WTC11 (cell line): ENCODE data around the gene TSKU. TPM values are rescaled to one million over a fixed set of nuclear protein-coding genes. Genes with fewer than 3 reads are reported as not detected.

Experiments used
- ATAC-seq: fragments of 200-7000 bp; cut with Tn5 transposase; 2 replicates; pipeline ENCODE4 v1.10.0; 2021; ENCODE audit warnings: mild to moderate bottlenecking, moderate library complexity
- CTCF ChIA-PET: fragments of 300-600 bp; sonication (Branson Sonifier 250); formaldehyde crosslinking; loops from one replicate; lab custom pipeline; 2021; ENCODE audit warnings: antibody characterized with exemption; lab: Charles Lee
- POLR2A ChIA-PET: fragments of 350-600 bp; sonication (Branson Sonifier 250); formaldehyde crosslinking; loops from one replicate; lab custom pipeline; 2021; ENCODE audit warnings: antibody characterized with exemption; lab: Charles Lee
- DNase-seq: peaks from one replicate; pipeline ENCODE4 v3.0.0; 2021; ENCODE audit warnings: low spot score
- H3K27ac Mint-ChIP-seq: 2 replicates; pipeline ENCODE4 v1.8.0; 2021; ENCODE audit warnings: mixed read lengths
- H3K27me3 Mint-ChIP-seq: 2 replicates; pipeline ENCODE4 v1.8.0; 2021; ENCODE audit warnings: low read depth, mild to moderate bottlenecking, moderate library complexity, mixed read lengths
- H3K36me3 Mint-ChIP-seq: 2 replicates; pipeline ENCODE4 v1.8.0; 2021; ENCODE audit warnings: mixed read lengths
- H3K4me1 Mint-ChIP-seq: 2 replicates; pipeline ENCODE4 v1.8.0; 2022; ENCODE audit warnings: mixed read lengths
- H3K4me3 Mint-ChIP-seq: 2 replicates; pipeline ENCODE4 v1.8.0; 2021; ENCODE audit warnings: mild to moderate bottlenecking, moderate library complexity, mixed read lengths
- H3K9me3 Mint-ChIP-seq: 2 replicates; pipeline ENCODE4 v1.8.0; 2021; ENCODE audit warnings: mixed read lengths
- ETV6 ChIP-seq: sonication (generic); formaldehyde crosslinking; IDR thresholded peaks from 2 replicates; pipeline ENCODE4 v1.8.1; 2022; ENCODE audit warnings: mild to moderate bottlenecking, missing genetic modification reagents
- FOXP4 ChIP-seq: sonication (generic); formaldehyde crosslinking; IDR thresholded peaks from 2 replicates; pipeline ENCODE4 v1.8.0; 2022; ENCODE audit warnings: mild to moderate bottlenecking, missing genetic modification reagents
- GABPB1 ChIP-seq: sonication (generic); formaldehyde crosslinking; IDR thresholded peaks from 2 replicates; pipeline ENCODE4 v1.8.1; 2023; ENCODE audit warnings: mild to moderate bottlenecking, missing genetic modification reagents
- HMGA2 ChIP-seq: fragments of 250-450 bp; sonication (Bioruptor Pico); IDR thresholded peaks from 2 replicates; pipeline ENCODE4 v1.4.0; 2021; ENCODE audit warnings: mild to moderate bottlenecking, moderate library complexity
- JAZF1 ChIP-seq: fragments of 250-450 bp; sonication (Bioruptor Pico); IDR thresholded peaks from 2 replicates; pipeline ENCODE4 v1.9.0; 2021; ENCODE audit warnings: moderate library complexity, mild to moderate bottlenecking, inconsistent platforms
- NFE2L1 ChIP-seq: sonication (generic); formaldehyde crosslinking; IDR thresholded peaks from 2 replicates; pipeline ENCODE4 v1.8.1; 2023; ENCODE audit warnings: missing genetic modification reagents
- OVOL2 ChIP-seq: fragments of 250-450 bp; sonication (Bioruptor Pico); IDR thresholded peaks from 2 replicates; pipeline ENCODE4 v1.9.0; 2021; ENCODE audit warnings: mild to moderate bottlenecking, borderline replicate concordance
- PREB ChIP-seq: sonication (generic); formaldehyde crosslinking; IDR thresholded peaks from 2 replicates; pipeline ENCODE4 v1.8.1; 2022; ENCODE audit warnings: mild to moderate bottlenecking, missing genetic modification reagents, moderate library complexity, borderline replicate concordance
- RELA ChIP-seq: sonication (generic); formaldehyde crosslinking; IDR thresholded peaks from 2 replicates; pipeline ENCODE4 v1.8.1; 2022; ENCODE audit warnings: missing genetic modification reagents, mild to moderate bottlenecking, borderline replicate concordance
- TCF7 ChIP-seq: sonication (generic); formaldehyde crosslinking; IDR thresholded peaks from 2 replicates; pipeline ENCODE4 v1.8.0; 2022; ENCODE audit warnings: mild to moderate bottlenecking, low read depth, missing genetic modification reagents, moderate library complexity
- ZNF121 ChIP-seq: sonication (generic); formaldehyde crosslinking; IDR thresholded peaks from 2 replicates; pipeline ENCODE4 v1.8.0; 2023; ENCODE audit warnings: missing genetic modification reagents
- ZNF317 ChIP-seq: sonication (generic); formaldehyde crosslinking; IDR thresholded peaks from 2 replicates; pipeline ENCODE4 v1.8.1; 2023; ENCODE audit warnings: low read depth, mild to moderate bottlenecking, moderate library complexity, missing genetic modification reagents, borderline replicate concordance
- ZNF425 ChIP-seq: fragments of 250-450 bp; sonication (Bioruptor Pico); conservative IDR thresholded peaks from 2 replicates; pipeline ENCODE4 v1.9.0; 2021; ENCODE audit warnings: mild to moderate bottlenecking
- total RNA-seq: library from RNA; stranded (reverse); gene quantifications from 3 replicates; pipeline ENCODE4 v1.2.3, GENCODE V29; 2021
- TF ChIP-seq, protein P1 (sequence below): fragments of 250-450 bp; sonication (Bioruptor Pico); IDR thresholded peaks from 2 replicates; pipeline ENCODE4 v2.1.2; 2022; ENCODE audit warnings: mild to moderate bottlenecking, moderate library complexity
- TF ChIP-seq, protein P2 (sequence below): sonication (generic); formaldehyde crosslinking; IDR thresholded peaks from 2 replicates; pipeline ENCODE4 v1.8.0; 2022; ENCODE audit warnings: mild to moderate bottlenecking, missing genetic modification reagents
- TF ChIP-seq, protein P3 (sequence below): sonication (generic); formaldehyde crosslinking; IDR thresholded peaks from 2 replicates; pipeline ENCODE4 v1.8.0; 2023; ENCODE audit warnings: missing genetic modification reagents
- TF ChIP-seq, protein P4 (sequence below): sonication (generic); formaldehyde crosslinking; conservative IDR thresholded peaks from 2 replicates; pipeline ENCODE4 v1.8.1; 2022; ENCODE audit warnings: mild to moderate bottlenecking, missing genetic modification reagents

The TSKU gene
- total RNA-seq, 1 experiment from 2014 or later = 30.3 TPM

DNA sequence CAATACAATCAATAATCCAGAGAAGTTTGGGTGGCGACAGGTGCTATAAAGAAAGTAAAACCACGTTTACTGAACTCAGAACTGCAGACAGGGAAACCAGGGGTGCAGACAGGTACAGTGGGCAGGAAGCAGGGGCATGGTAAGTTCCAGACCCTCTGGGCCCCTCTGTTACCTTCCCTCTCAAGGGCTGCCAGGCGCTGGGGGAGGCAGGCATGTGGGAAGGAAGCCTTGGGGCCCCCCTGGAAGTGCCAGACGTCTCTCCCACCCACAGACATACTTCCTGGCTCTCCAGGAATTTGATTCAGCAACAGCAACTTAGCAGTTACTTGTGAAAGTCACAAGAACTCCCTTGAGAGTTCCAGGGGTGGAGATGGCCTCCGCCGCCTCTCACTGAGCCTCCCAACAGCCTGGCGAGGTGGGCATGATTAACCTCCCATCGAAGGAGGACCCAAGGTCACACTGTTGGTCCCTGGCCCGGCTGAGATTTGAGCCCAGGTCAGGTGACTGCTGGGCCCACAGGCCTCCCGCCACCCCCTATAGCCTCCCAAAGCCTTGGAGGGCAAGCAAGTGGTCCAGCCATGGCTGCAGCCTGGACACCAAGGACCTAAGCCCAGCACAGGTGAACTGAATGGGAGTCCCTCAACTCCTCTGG, 14.1 kb upstream of the TSKU start (continued):
- TF ChIP-seq RELA (CRISPR knock-in tag) = no peak

DNA sequence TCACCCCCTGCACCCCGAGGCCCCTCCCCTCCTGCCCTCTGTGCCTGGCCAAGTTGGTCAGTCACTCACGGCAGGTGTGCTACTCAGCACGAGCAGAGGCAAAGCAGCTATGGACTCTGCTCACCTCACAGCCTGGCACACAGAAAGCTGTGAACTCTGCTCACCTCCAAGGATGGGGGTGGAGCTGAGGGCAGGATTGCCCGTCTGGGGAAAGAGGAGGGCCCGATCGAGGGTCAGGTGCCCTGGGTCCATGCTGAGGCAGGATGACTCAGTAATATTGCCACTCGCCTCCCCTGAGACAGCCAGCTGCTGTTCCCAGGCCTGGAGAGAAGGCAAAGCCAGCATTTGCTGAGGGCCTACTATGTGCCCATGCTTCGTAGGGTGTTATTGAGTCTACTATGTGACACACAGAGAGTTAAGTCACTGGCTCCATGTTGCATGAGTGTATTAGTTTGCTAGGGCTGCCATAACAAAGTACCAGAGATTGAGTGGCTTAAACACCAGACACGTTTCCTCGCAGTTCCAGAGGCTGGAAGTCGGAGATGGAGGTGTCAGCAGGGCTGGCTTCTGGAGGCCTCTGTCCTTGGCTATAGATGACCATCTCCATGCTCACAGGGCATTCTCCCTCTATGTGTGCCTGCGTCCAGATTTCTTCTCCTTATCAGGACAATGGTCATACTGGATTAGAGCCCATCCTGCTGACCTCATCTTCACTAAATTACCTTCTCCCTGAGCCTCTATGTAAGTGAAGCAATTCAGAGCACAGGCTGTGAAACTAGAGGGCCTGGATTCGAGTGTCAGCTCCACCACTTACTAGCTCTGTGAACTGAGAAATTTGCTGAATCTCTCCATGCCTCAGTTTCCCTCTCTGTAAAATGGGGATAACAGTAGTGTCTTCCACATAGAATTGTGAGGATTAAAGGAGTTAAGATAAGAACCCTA, 13.2 kb upstream of the TSKU start:
- H3K36me3 Mint-ChIP-seq = peaks cover 10% of the 10 kb centered on the region
- no peak for DNase-seq
- H3K9me3 Mint-ChIP-seq = peaks cover 8% of the 10 kb centered on the region
- no peak overlapping the region for H3K4me3 Mint-ChIP-seq
- ChIA-PET POLR2A (no interaction called here), CTCF (interaction anchor here (0.6 to 1.5 kb wide), 6 partner anchors 8 to 270 kb away, joined by 3 to 5 read pairs (median 3); no protein-coding TSS in a partner anchor)
- TF ChIP-seq NFE2L1 (CRISPR knock-in tag) (0 out of 2 replicates have a peak, but pooled peaks have one; percentile 26), ZNF121 (CRISPR knock-in tag) (peak; percentile 68; the same call in 1 of the 2 replicates)
- TF ChIP-seq, protein P1, sequence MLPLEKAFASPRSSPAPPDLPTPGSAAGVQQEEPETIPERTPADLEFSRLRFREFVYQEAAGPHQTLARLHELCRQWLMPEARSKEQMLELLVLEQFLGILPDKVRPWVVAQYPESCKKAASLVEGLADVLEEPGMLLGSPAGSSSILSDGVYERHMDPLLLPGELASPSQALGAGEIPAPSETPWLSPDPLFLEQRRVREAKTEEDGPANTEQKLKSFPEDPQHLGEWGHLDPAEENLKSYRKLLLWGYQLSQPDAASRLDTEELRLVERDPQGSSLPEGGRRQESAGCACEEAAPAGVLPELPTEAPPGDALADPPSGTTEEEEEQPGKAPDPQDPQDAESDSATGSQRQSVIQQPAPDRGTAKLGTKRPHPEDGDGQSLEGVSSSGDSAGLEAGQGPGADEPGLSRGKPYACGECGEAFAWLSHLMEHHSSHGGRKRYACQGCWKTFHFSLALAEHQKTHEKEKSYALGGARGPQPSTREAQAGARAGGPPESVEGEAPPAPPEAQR (CRISPR knock-in tag) = no peak
- peaks cover 12% of the 10 kb centered on the region for H3K27me3 Mint-ChIP-seq
- no peak for ATAC-seq
- H3K4me1 Mint-ChIP-seq = peaks cover 71% of the 10 kb centered on the region
- no peak overlapping the region for H3K27ac Mint-ChIP-seq

- ATAC-seq (peak; percentile 50), DNase-seq (no peak)
- POLR2A ChIA-PET = no interaction called here
- peak overlapping the region; percentile 43 for H3K27ac Mint-ChIP-seq
- H3K27me3 Mint-ChIP-seq = peaks cover 12% of the 10 kb centered on the region
- TF ChIP-seq PREB (CRISPR knock-in tag) (no peak), JAZF1 (CRISPR knock-in tag) (no peak), TCF7 (CRISPR knock-in tag) (no peak), OVOL2 (no peak), FOXP4 (CRISPR knock-in tag) (no peak), GABPB1 (CRISPR knock-in tag) (no peak), HMGA2 (CRISPR knock-in tag) (no peak), ZNF317 (CRISPR knock-in tag) (no peak), ETV6 (CRISPR knock-in tag) (no peak), ZNF425 (CRISPR knock-in tag) (no peak)
- TF ChIP-seq, protein P2, sequence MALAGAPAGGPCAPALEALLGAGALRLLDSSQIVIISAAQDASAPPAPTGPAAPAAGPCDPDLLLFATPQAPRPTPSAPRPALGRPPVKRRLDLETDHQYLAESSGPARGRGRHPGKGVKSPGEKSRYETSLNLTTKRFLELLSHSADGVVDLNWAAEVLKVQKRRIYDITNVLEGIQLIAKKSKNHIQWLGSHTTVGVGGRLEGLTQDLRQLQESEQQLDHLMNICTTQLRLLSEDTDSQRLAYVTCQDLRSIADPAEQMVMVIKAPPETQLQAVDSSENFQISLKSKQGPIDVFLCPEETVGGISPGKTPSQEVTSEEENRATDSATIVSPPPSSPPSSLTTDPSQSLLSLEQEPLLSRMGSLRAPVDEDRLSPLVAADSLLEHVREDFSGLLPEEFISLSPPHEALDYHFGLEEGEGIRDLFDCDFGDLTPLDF (CRISPR knock-in tag) = no peak
- TF ChIP-seq, protein P3, sequence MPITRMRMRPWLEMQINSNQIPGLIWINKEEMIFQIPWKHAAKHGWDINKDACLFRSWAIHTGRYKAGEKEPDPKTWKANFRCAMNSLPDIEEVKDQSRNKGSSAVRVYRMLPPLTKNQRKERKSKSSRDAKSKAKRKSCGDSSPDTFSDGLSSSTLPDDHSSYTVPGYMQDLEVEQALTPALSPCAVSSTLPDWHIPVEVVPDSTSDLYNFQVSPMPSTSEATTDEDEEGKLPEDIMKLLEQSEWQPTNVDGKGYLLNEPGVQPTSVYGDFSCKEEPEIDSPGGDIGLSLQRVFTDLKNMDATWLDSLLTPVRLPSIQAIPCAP = no peak
- TF ChIP-seq, protein P4, sequence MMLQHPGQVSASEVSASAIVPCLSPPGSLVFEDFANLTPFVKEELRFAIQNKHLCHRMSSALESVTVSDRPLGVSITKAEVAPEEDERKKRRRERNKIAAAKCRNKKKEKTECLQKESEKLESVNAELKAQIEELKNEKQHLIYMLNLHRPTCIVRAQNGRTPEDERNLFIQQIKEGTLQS (CRISPR knock-in tag) = no peak
- peaks cover 71% of the 10 kb centered on the region for H3K4me1 Mint-ChIP-seq
- peaks cover 20% of the 10 kb centered on the region for H3K36me3 Mint-ChIP-seq
- H3K4me3 Mint-ChIP-seq = no peak overlapping the region
- CTCF ChIA-PET = interaction anchor here (0.8 to 1.5 kb wide), 5 partner anchors 9 to 269 kb away, joined by 3 to 6 read pairs (median 4); no protein-coding TSS in a partner anchor
- H3K9me3 Mint-ChIP-seq = peaks cover 17% of the 10 kb centered on the region
Observed at GRCh38 chr11:76770642-76771445, 12.3 kb upstream of the TSKU start.
